ENCODE measurements around the gene CFAP97D1. TPM values are rescaled to one million over a fixed set of nuclear protein-coding genes. Genes with fewer than 3 reads are reported as not detected.

CFAP97D1 gene
- total and polyA plus RNA-seq, 8 donors: 0.06 TPM; not detected in 7

DNA sequence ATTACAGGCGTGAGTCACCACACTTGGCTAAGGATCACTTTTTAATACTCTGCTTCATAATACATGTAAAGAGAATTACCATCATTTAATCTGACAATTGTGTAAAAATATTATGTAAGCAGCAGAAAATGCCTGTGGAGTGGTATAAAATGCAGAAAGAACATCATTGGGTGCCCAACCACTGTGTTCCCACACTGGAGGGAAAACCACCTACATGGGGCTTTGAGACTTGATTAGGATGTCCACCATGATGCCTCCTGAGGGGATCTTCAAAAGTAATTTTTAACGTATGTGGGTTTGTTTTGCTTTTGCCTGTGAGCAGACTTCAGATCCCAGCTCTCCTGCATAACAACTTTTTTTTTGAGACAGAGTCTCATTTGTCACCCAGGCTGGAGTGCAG lies 18.8 kb downstream of the CFAP97D1 start:
- DNase-seq (no peak), FAIRE-seq (no peak), ATAC-seq (no peak)
- no peak overlapping the region for H3K4me3 ChIP-seq
- no peak overlapping the region for H3K27ac ChIP-seq
- H3K9me3 ChIP-seq: no peaks in the 10 kb centered on the region
- WGBS, 2 donors: 76 to 77% methylated on average over 2 of the region's 2 CpGs
- H3K36me3 ChIP-seq: no peaks in the 10 kb centered on the region
- H3K27me3 ChIP-seq: no peaks in the 10 kb centered on the region
- no peaks in the 10 kb centered on the region for H3K4me1 ChIP-seq
- TF ChIP-seq, protein P1, sequence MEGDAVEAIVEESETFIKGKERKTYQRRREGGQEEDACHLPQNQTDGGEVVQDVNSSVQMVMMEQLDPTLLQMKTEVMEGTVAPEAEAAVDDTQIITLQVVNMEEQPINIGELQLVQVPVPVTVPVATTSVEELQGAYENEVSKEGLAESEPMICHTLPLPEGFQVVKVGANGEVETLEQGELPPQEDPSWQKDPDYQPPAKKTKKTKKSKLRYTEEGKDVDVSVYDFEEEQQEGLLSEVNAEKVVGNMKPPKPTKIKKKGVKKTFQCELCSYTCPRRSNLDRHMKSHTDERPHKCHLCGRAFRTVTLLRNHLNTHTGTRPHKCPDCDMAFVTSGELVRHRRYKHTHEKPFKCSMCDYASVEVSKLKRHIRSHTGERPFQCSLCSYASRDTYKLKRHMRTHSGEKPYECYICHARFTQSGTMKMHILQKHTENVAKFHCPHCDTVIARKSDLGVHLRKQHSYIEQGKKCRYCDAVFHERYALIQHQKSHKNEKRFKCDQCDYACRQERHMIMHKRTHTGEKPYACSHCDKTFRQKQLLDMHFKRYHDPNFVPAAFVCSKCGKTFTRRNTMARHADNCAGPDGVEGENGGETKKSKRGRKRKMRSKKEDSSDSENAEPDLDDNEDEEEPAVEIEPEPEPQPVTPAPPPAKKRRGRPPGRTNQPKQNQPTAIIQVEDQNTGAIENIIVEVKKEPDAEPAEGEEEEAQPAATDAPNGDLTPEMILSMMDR (IDR thresholded peaks at IDR 0.05): no peak
- intact Hi-C loops (cut with DNase I): no loop called here

DNA sequence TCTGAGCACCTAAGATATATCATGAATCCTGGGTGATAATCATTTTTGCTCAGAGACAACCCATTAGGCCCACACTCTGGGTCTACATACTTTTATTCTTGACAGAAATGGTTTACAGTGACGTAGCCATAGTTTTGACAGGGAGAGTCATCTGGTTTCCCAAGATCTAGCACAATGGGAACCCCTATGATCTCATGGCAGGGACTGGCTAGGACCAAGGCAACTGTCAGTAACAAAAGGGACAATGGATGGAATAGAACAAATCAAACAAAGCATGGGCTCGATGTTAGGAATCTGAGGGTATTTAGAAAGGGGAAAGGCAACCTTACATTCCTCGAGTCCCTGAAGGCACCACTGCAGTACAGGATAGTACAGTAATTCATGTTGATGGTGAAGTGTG lies 20.5 kb downstream of the CFAP97D1 start:
- TF ChIP-seq, protein P1 (IDR thresholded peaks at IDR 0.05): no peak
- H3K4me3 ChIP-seq: no peak overlapping the region
- DNase-seq (no peak), ATAC-seq (no peak), FAIRE-seq (no peak)
- no peaks in the 10 kb centered on the region for H3K9me3 ChIP-seq
- intact Hi-C loops (cut with DNase I): no loop called here
- no peak overlapping the region for H3K27ac ChIP-seq
- no peaks in the 10 kb centered on the region for H3K4me1 ChIP-seq
- 81 to 89% methylated on average over 3 of the region's 3 CpGs for WGBS, 2 donors
- H3K27me3 ChIP-seq: no peaks in the 10 kb centered on the region
- no peaks in the 10 kb centered on the region for H3K36me3 ChIP-seq

DNA sequence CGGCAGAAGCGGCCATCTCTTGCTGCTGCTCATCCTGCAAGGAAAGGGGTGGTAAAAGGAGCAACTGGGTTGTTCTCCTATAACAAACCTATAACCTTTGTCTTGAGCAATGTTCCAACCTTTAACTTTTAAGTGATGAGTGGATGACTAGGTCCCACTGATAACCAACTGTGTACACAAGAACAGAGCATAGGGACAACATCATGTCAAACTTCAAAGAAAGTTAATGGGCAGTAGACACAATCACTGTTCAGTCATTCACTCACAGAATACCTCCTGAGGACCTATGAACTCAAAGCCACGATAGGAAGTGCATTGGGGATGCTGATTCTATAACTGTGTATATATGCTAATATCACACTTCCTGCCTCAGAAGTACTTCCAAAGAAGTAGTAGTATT lies 21.6 kb downstream of the CFAP97D1 start:
- intact Hi-C loops (cut with DNase I): no loop called here
- H3K27ac ChIP-seq: no peak overlapping the region
- H3K27me3 ChIP-seq: no peaks in the 10 kb centered on the region
- 80 to 86% methylated on average over 3 of the region's 3 CpGs for WGBS, 2 donors
- no peak overlapping the region for H3K4me3 ChIP-seq
- H3K4me1 ChIP-seq: no peaks in the 10 kb centered on the region
- H3K9me3 ChIP-seq: no peaks in the 10 kb centered on the region
- FAIRE-seq (no peak), ATAC-seq (no peak), DNase-seq (no peak)
- no peaks in the 10 kb centered on the region for H3K36me3 ChIP-seq
- TF ChIP-seq, protein P1 (IDR thresholded peaks at IDR 0.05): no peak

DNA sequence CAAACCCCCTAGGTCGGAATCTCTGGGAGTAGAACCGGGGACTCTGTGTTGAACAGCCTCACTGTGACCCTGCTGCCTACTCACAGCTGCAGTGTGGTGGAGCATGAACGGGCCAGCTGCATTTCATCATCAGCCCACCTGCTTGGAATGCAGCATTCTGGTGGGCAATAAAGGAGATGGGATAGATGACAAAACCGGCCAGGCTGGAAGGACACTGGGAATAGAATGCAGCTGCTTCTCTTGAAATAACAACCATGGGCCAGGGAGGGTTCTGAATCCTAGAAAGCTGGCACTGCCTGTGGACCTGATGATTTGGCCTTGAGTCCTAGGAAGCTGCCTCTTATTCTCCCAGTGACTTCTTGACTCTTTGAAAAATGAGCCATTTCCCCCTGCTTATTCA lies 23.5 kb downstream of the CFAP97D1 start:
- WGBS, 2 donors: 67 to 82% methylated on average over 4 of the region's 4 CpGs
- Histone ChIP-seq H3K9me3 (no peaks in the 10 kb centered on the region), H3K4me3 (no peak overlapping the region), H3K4me1 (no peaks in the 10 kb centered on the region), H3K27me3 (no peaks in the 10 kb centered on the region), H3K27ac (no peak overlapping the region), H3K36me3 (peaks cover 0 to 2% (median 0%) of the 10 kb centered on the region in 3 donors)
- FAIRE-seq (no peak), ATAC-seq (no peak), DNase-seq (no peak)
- TF ChIP-seq, protein P1 (IDR thresholded peaks at IDR 0.05): no peak
- intact Hi-C loops (cut with DNase I): no loop called here

DNA sequence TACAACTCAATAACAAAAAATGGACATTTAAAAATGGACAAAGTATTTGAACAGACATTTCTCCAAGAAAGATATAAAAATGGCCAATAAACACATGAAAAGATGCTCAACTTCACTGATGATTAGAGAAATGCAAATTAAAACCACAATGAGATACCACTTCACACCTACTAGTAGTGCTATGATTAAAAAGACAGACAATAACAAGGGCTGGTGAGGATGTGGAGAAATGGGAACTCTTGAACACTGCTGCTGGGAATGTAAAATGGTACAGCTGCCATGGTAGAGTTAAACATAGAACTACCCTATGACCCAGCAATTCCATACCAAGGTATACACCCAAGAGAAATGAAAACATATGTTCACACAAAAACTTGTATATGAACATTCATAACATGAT lies 24.9 kb downstream of the CFAP97D1 start:
- no peak overlapping the region for H3K27ac ChIP-seq
- no peak for DNase-seq
- H3K4me1 ChIP-seq: no peaks in the 10 kb centered on the region
- ATAC-seq: no peak
- no peaks in the 10 kb centered on the region for H3K27me3 ChIP-seq
- TF ChIP-seq, protein P1 (IDR thresholded peaks at IDR 0.05): no peak
- no peak overlapping the region for H3K4me3 ChIP-seq
- H3K36me3 ChIP-seq: peaks cover 0 to 8% (median 0%) of the 10 kb centered on the region in 3 donors
- no peak for FAIRE-seq
- no peaks in the 10 kb centered on the region for H3K9me3 ChIP-seq
- intact Hi-C loops (cut with DNase I): no loop called here

Data from pancreas (tissue), 10 donors.